IMR-90 (cell line): ENCODE data around the gene NHP2. TPM values are rescaled to one million over a fixed set of nuclear protein-coding genes. Genes with fewer than 3 reads are reported as not detected.

Experiments
- ATAC-seq: fragments of 200-7000 bp; cut with Tn5 transposase; 2 replicates; pipeline ENCODE4 v1.9.1; 2020; ENCODE audit warnings: low read depth, mild to moderate bottlenecking, moderate library complexity
- BruUV-seq: library from RNA; stranded (reverse); fragments of 400-500 nt; replicated peaks from 2 replicates; lab custom pipeline; 2021; lab: Mats Ljungman, UMichigan
- CTCF ChIA-PET: fragments of 300-600 bp; formaldehyde crosslinking; extraction: SDS; loops from one replicate; lab custom pipeline; 2021; ENCODE audit warnings: antibody characterized with exemption; lab: Yijun Ruan, JAX
- POLR2A ChIA-PET: fragments of 300-600 bp; sonication (Branson Sonifier 250); formaldehyde crosslinking; loops from one replicate; lab custom pipeline; 2022; ENCODE audit warnings: antibody characterized with exemption; ENCODE audit not compliant: unreplicated experiment; lab: Charles Lee
- DNase-seq: peaks from one replicate; pipeline ENCODE4 v3.0.0; 2013
- H2AFZ ChIP-seq: replicated peaks from 2 replicates; pipeline ENCODE3; 2013; ENCODE audit warnings: low read length, mild to moderate bottlenecking; ENCODE audit not compliant: poor library complexity
- H2AK5ac ChIP-seq: 2 replicates; pipeline ENCODE4 v1.6.1; 2013; ENCODE audit warnings: low read depth, low read length, inconsistent platforms
- H2AK9ac ChIP-seq: replicated peaks from 2 replicates; pipeline ENCODE3; 2013; ENCODE audit warnings: mild to moderate bottlenecking, low read depth, low read length, moderate library complexity; ENCODE audit not compliant: poor library complexity
- H2BK120ac ChIP-seq: 2 replicates; pipeline ENCODE4 v1.6.1; 2013; ENCODE audit warnings: low read depth, low read length, inconsistent platforms
- H2BK15ac ChIP-seq: 3 replicates; pipeline ENCODE4 v1.6.1; 2013; ENCODE audit warnings: low read depth, low read length, inconsistent platforms
- H2BK20ac ChIP-seq: 2 replicates; pipeline ENCODE4 v1.6.1; 2013; ENCODE audit warnings: low read depth, mild to moderate bottlenecking, inconsistent platforms, low read length, moderate library complexity
- H2BK5ac ChIP-seq: 2 replicates; pipeline ENCODE4 v1.6.1; 2013; ENCODE audit warnings: mild to moderate bottlenecking, low read depth, low read length, inconsistent platforms; ENCODE audit not compliant: poor library complexity, severe bottlenecking
- H3K14ac ChIP-seq: replicated peaks from 2 replicates; pipeline ENCODE4 v1.6.1; 2013; ENCODE audit warnings: low read depth, low read length, inconsistent platforms
- H3K18ac ChIP-seq: 2 replicates; pipeline ENCODE4 v1.6.1; 2013; ENCODE audit warnings: low read depth, low read length, control low read depth
- H3K23ac ChIP-seq: 2 replicates; pipeline ENCODE4 v1.6.1; 2013; ENCODE audit warnings: low read depth, low read length, inconsistent platforms
- H3K27ac ChIP-seq: 2 replicates; pipeline ENCODE4 v1.5.1; 2013; ENCODE audit warnings: mild to moderate bottlenecking, control low read depth, low read length; ENCODE audit not compliant: insufficient read depth
- H3K27me3 ChIP-seq: 2 replicates; pipeline ENCODE4 v1.6.1; 2013; ENCODE audit warnings: low read length; ENCODE audit not compliant: control insufficient read depth, insufficient read depth
- H3K36me3 ChIP-seq: 2 replicates; pipeline ENCODE4 v1.6.1; 2013; ENCODE audit warnings: low read length, mixed read lengths; ENCODE audit not compliant: control insufficient read depth, insufficient read depth
- H3K4ac ChIP-seq: 2 replicates; pipeline ENCODE4 v1.6.1; 2013; ENCODE audit warnings: low read depth, low read length, inconsistent platforms
- H3K4me1 ChIP-seq: 2 replicates; pipeline ENCODE4 v1.6.1; 2013; ENCODE audit warnings: low read length, mixed read lengths; ENCODE audit not compliant: control insufficient read depth, insufficient read depth
- H3K4me2 ChIP-seq: 2 replicates; pipeline ENCODE4 v1.6.1; 2013; ENCODE audit warnings: low read depth, mild to moderate bottlenecking, control low read depth, low read length, moderate library complexity
- H3K4me3 ChIP-seq: 2 replicates; pipeline ENCODE4 v1.5.1; 2013; ENCODE audit warnings: low read depth, mild to moderate bottlenecking, control low read depth, low read length, moderate library complexity; ENCODE audit not compliant: insufficient read depth
- H3K56ac ChIP-seq: 2 replicates; pipeline ENCODE4 v1.6.1; 2013; ENCODE audit warnings: low read length, inconsistent platforms; ENCODE audit not compliant: insufficient read depth; ENCODE audit errors: extremely low read depth
- H3K79me1 ChIP-seq, 2 experiments: 2 replicates each; pipeline ENCODE4 v1.6.1; 2013; ENCODE audit warnings: low read length in 2 of 2, inconsistent platforms in 1 of 2, low read depth in 1 of 2
- H3K9ac ChIP-seq: 2 replicates; pipeline ENCODE4 v1.6.1; 2013; ENCODE audit warnings: low read depth, low read length, control low read depth
- H3K9me1 ChIP-seq: 2 replicates; pipeline ENCODE4 v1.6.1; 2013; ENCODE audit warnings: low read length, inconsistent platforms; ENCODE audit not compliant: insufficient read depth
- H3K9me3 ChIP-seq: 2 replicates; pipeline ENCODE4 v1.6.1; 2013; ENCODE audit warnings: low read length; ENCODE audit not compliant: control insufficient read depth, insufficient read depth
- H4K20me1 ChIP-seq: 2 replicates; pipeline ENCODE4 v1.6.1; 2013; ENCODE audit warnings: low read length, inconsistent platforms; ENCODE audit not compliant: insufficient read depth
- H4K5ac ChIP-seq: 2 replicates; pipeline ENCODE4 v1.6.1; 2013; ENCODE audit warnings: mild to moderate bottlenecking, low read depth, low read length, control low read depth
- H4K8ac ChIP-seq, 2 experiments: 2 replicates each; pipeline ENCODE4 v1.6.1; 2013; ENCODE audit warnings: low read depth in 2 of 2, low read length in 2 of 2, control low read depth in 1 of 2, inconsistent platforms in 1 of 2
- H4K91ac ChIP-seq: 2 replicates; pipeline ENCODE4 v1.6.1; 2013; ENCODE audit warnings: low read depth, low read length, inconsistent platforms; ENCODE audit not compliant: insufficient read depth
- BHLHE40 ChIP-seq: fragments of 150-350 bp; IDR thresholded peaks from 2 replicates; pipeline ENCODE4 v1.6.1; 2016; ENCODE audit warnings: mild to moderate bottlenecking, low read depth, low read length
- CEBPB ChIP-seq: IDR thresholded peaks from 2 replicates; pipeline ENCODE4 v1.6.1; 2012; ENCODE audit warnings: low read depth, low read length, improper control_type of control experiment
- CHD1 ChIP-seq: IDR thresholded peaks from 2 replicates; pipeline ENCODE4 v1.6.1; 2012; ENCODE audit warnings: low read depth, low read length, improper control_type of control experiment
- CTCF ChIP-seq: conservative IDR thresholded peaks from 2 replicates; pipeline ENCODE4 v1.5.1; 2012; ENCODE audit warnings: mild to moderate bottlenecking, low read depth, low read length, improper control_type of control experiment
- FOS ChIP-seq: fragments of 150-350 bp; IDR thresholded peaks from 2 replicates; pipeline ENCODE4 v1.6.1; 2016; ENCODE audit warnings: low read depth, low read length
- MAFK ChIP-seq: IDR thresholded peaks from 2 replicates; pipeline ENCODE4 v1.6.1; 2012; ENCODE audit warnings: low read depth, low read length, improper control_type of control experiment
- MAZ ChIP-seq: IDR thresholded peaks from 2 replicates; pipeline ENCODE4 v1.6.1; 2012; ENCODE audit warnings: low read depth, mild to moderate bottlenecking, low read length, improper control_type of control experiment, moderate library complexity, borderline replicate concordance
- MXI1 ChIP-seq: IDR thresholded peaks from 2 replicates; pipeline ENCODE4 v1.6.1; 2012; ENCODE audit warnings: low read depth, mild to moderate bottlenecking, low read length, moderate library complexity, borderline replicate concordance
- NFE2L2 ChIP-seq: fragments of 150-350 bp; IDR thresholded peaks from 2 replicates; pipeline ENCODE4 v1.6.1; 2016; ENCODE audit warnings: low read depth, mild to moderate bottlenecking, low read length
- POLR2A ChIP-seq: IDR thresholded peaks from 2 replicates; pipeline ENCODE4 v1.6.1; 2012; ENCODE audit warnings: mild to moderate bottlenecking, low read depth, low read length
- RAD21 ChIP-seq: IDR thresholded peaks from 2 replicates; pipeline ENCODE4 v1.6.1; 2012; ENCODE audit warnings: low read length, improper control_type of control experiment
- RCOR1 ChIP-seq: IDR thresholded peaks from 2 replicates; pipeline ENCODE4 v1.6.1; 2012; ENCODE audit warnings: mild to moderate bottlenecking, low read length, improper control_type of control experiment; ENCODE audit not compliant: insufficient replicate concordance
- RFX5 ChIP-seq: IDR thresholded peaks from 2 replicates; pipeline ENCODE4 v1.8.0; 2012; ENCODE audit warnings: low read depth, mild to moderate bottlenecking, low read length, moderate library complexity
- SMC3 ChIP-seq: fragments of 150-350 bp; IDR thresholded peaks from 2 replicates; pipeline ENCODE4 v1.6.1; 2016; ENCODE audit warnings: low read depth, mild to moderate bottlenecking, antibody characterized with exemption, low read length, moderate library complexity
- USF2 ChIP-seq: fragments of 150-350 bp; IDR thresholded peaks from 2 replicates; pipeline ENCODE4 v1.6.1; 2017; ENCODE audit warnings: mild to moderate bottlenecking, antibody characterized with exemption, low read length, low read depth
- WGBS, 2 experiments: methylation state at CpG; one replicate each; pipeline versions ENCODE4 v1.1.5 to v1.1.7; 2013; ENCODE audit warnings: missing lambda C conversion rate in 2 of 2; ENCODE audit not compliant: insufficient read length in 1 of 2; ENCODE audit errors: extremely low coverage in 2 of 2; 5-methylcytosine and 5-hydroxymethylcytosine counted together
- dilution Hi-C: fragments of 300-500 bp; cut with HindIII; formaldehyde crosslinking; loops from one replicate; pipeline ENCODE4 v1.14.3; 2018; ENCODE audit warnings: low sequenced_read_pairs; ENCODE audit not compliant: unreplicated experiment
- in situ Hi-C: fragments of 300-500 bp; cut with MboI; formaldehyde crosslinking; loops from 3 replicates; pipeline ENCODE4 v1.14.3; 2019; ENCODE audit warnings: low sequenced_read_pairs, inconsistent platforms, mixed read lengths
- intact Hi-C: fragments of 100-400 bp; cut with micrococcal nuclease; formaldehyde crosslinking; loops from 2 replicates; pipeline ENCODE4 v1.10.0; 2022
- polyA plus RNA-seq, 3 experiments: library from polyadenylated mRNA; depleted of rRNA; stranded (reverse); fragments of >200 nt; gene quantifications; 2 replicates each; pipeline ENCODE4 v1.2.3, GENCODE V29; 2012; ENCODE audit warnings: low replicate concordance in 1 of 3
- total RNA-seq: library from RNA; depleted of rRNA; stranded (reverse); fragments of >200 nt; gene quantifications from 2 replicates; pipeline ENCODE4 v1.2.3, GENCODE V29; 2012
- TF ChIP-seq, protein P1 (sequence below): fragments of 150-350 bp; IDR thresholded peaks from 2 replicates; pipeline ENCODE4 v1.6.1; 2016; ENCODE audit warnings: low read depth, mild to moderate bottlenecking, low read length, moderate library complexity, borderline replicate concordance

NHP2 gene
- total and polyA plus RNA-seq, 2 of the 4 experiments (the other 2 are of a cell fraction) = 180 to 278 TPM

DNA sequence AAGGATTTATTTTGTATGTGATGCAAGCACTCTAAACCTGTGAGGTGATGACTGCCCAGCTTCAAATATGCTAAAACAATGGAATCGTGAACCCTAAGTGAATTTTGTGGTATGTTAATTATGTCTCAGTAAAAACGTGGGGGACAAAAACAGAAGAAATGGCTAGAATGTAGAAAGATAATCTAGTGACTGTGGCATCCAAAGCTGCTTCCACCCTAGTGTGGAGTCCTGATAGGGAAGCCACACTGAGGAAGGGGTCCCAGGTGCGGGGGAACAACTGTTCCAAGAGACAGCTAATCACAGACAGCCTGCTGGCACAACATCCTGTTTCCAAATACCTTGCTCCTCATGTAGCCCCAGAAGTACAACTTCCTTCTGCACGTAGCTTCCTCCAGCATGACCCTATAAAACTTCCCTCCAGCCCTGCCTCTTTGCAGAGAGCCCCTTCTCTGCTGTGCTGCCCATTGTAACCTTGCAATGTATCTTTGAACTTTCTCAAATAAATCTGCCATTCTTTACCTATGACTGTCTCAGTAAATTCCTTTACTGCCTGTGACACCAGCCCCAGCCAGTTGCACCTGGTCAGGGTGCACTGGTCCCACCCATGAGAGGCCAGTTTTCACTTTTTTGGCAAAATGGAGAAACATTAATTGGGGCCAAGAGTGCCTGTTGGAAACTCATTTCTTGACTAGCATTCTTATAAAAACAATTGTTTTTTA lies 28.6 kb upstream of the NHP2 start:
- Histone ChIP-seq H4K5ac (no peak overlapping the region), H3K14ac (no peak overlapping the region), H3K23ac (no peak overlapping the region), H3K9me3 (peaks cover 3% of the 10 kb centered on the region; the same call in 1 of the 2 replicates), H2AK9ac (no peak overlapping the region), H3K9ac (no peak overlapping the region), H3K4me2 (no peak overlapping the region), H2AFZ (no peak overlapping the region), H3K18ac (no peak overlapping the region), H4K91ac (no peak overlapping the region), H3K9me1 (no peaks in the 10 kb centered on the region), H4K20me1 (no peaks in the 10 kb centered on the region), H3K27me3 (peaks cover 2% of the 10 kb centered on the region; the same call in 1 of the 2 replicates), H4K8ac (no peak overlapping the region), H2BK5ac (no peak overlapping the region), H2AK5ac (no peak overlapping the region), H3K27ac (no peak overlapping the region), H2BK120ac (no peak overlapping the region), H3K56ac (no peak overlapping the region), H2BK20ac (no peak overlapping the region), H3K36me3 (no peaks in the 10 kb centered on the region), H3K79me1 (no peaks in the 10 kb centered on the region), H3K4ac (no peak overlapping the region), H2BK15ac (no peak overlapping the region), H3K4me3 (no peak overlapping the region), H3K4me1 (peaks cover 5% of the 10 kb centered on the region)
- intact Hi-C loops (no loop called here), dilution Hi-C loops (no loop called here), in situ Hi-C loops (no loop called here)
- ATAC-seq = no peak
- ChIA-PET CTCF (no interaction called here), POLR2A (no interaction called here)
- no peak for TF ChIP-seq NFE2L2
- no peak for TF ChIP-seq CTCF
- TF ChIP-seq RFX5 = no peak
- TF ChIP-seq USF2 = no peak
- TF ChIP-seq MAFK = no peak
- no peak for TF ChIP-seq MXI1
- no peak for TF ChIP-seq CEBPB
- no peak for TF ChIP-seq RCOR1
- TF ChIP-seq POLR2A = no peak
- no peak for TF ChIP-seq SMC3
- no peak for TF ChIP-seq BHLHE40
- TF ChIP-seq FOS = no peak
- TF ChIP-seq CHD1 = no peak
- no peak for TF ChIP-seq RAD21
- TF ChIP-seq, protein P1, sequence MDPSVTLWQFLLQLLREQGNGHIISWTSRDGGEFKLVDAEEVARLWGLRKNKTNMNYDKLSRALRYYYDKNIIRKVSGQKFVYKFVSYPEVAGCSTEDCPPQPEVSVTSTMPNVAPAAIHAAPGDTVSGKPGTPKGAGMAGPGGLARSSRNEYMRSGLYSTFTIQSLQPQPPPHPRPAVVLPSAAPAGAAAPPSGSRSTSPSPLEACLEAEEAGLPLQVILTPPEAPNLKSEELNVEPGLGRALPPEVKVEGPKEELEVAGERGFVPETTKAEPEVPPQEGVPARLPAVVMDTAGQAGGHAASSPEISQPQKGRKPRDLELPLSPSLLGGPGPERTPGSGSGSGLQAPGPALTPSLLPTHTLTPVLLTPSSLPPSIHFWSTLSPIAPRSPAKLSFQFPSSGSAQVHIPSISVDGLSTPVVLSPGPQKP = no peak
- no peak for TF ChIP-seq MAZ
- no TSS peak for BruUV-seq
- WGBS, 2 experiments = 41% methylated on average over 2 of the region's 4 CpGs; no CpG with 5 or more reads in 1 of the 2 experiments
- no peak for DNase-seq
